Hepatocyte (in vitro differentiated cells): Measurements from ENCODE around the gene OVOL1.
"Not testable (repeated sequence)": the region's sequence is repeated elsewhere in the genome, so short reads cannot be mapped to it uniquely, and the experiment has no call there.

Experiments used
- CTCF ChIP-seq: fragments of 200-600 bp; sonication (generic); IDR thresholded peaks from 2 replicates; pipeline ENCODE4 v1.5.1; 2016; ENCODE audit warnings: antibody characterized with exemption, mild to moderate bottlenecking; ENCODE audit not compliant: poor library complexity
- EZH2 ChIP-seq: fragments of 200-600 bp; sonication (generic); IDR thresholded peaks from 2 replicates; pipeline ENCODE4 v1.6.1; 2016; ENCODE audit warnings: antibody characterized with exemption, mild to moderate bottlenecking, borderline replicate concordance

GRCh38 chr11:65767806-65768205, 19.1 kb upstream of the OVOL1 start:
- not testable (repeated sequence) for TF ChIP-seq CTCF, EZH2
